Stimulated activated CD8-positive, alpha-beta memory T cell treated with anti-CD3 and anti-CD28 coated beads, Interleukin-12 subunit alpha, Interleukin-12 subunit beta, amount 100 ng/mL, for 4 hours (primary cell): ENCODE data around the gene STUB1.

ENCODE experiments used
- DNase-seq: peaks from one replicate; pipeline ENCODE4 v3.0.0-alpha.2; 2020; ENCODE audit warnings: low read depth

Gene STUB1

DNA sequence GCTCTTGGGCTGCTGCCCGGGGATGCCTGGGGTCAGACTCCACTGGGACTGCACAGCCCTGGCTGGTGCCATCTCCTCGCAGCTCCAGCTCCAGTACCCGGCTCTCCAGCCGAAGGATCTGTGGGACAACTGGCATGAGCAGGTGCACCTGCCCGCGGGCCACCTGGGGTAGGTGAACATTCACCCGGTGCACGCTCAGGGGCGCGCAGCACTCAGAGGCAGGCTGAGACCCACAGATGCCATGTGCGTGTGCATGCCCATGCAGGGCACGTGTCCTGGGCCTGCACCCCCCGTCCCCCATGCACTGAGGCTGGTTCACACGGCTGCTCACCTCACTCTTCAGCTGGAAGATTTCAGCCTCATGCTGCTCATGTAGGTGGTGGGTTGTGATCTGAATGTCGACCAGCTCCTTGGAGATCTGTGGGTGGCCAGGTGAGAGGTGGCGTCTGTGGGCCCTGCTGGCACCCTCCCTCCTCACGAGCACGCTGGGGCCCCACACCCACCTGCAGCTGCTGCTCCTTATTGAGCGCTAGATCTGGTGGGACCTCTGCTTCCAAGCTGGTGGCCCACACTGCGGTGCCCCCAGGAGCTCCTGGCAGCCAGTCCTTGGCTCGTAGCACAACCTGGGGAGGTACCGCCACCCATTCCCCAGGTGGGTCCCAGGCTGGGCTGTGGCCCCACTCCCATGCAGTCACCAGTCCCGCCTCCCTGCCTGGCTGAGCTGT lies 45.4 kb downstream of the STUB1 start:
- no peak for DNase-seq

DNA sequence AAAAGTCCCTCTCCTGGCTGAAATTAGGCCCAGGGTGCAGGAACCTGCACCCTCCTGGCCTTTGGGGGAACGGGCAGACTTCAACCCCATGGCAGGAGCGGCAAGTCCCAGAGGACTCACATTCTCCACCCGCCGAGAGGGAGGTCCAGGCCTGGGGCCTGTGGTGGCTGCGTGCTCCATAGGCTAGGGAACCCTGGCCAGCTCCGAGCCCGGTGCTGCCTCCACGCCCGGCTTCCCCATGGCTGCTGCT lies 45.9 kb downstream of the STUB1 start:
- DNase-seq: no peak

- peak; percentile 56 for DNase-seq
These were observed 46.5 kb downstream of the STUB1 start, which contains the start of the genes CCDC78 and HAGHL for GRCh38 chr16:726438-727290. Gene CCDC78, minus strand, starts transcription at chr16:726443. Its CDS starts 76 bp downstream, at chr16:726367. Gene HAGHL, plus strand, starts transcription at chr16:727106. Its CDS starts 404 bp downstream, at chr16:727510.

DNA sequence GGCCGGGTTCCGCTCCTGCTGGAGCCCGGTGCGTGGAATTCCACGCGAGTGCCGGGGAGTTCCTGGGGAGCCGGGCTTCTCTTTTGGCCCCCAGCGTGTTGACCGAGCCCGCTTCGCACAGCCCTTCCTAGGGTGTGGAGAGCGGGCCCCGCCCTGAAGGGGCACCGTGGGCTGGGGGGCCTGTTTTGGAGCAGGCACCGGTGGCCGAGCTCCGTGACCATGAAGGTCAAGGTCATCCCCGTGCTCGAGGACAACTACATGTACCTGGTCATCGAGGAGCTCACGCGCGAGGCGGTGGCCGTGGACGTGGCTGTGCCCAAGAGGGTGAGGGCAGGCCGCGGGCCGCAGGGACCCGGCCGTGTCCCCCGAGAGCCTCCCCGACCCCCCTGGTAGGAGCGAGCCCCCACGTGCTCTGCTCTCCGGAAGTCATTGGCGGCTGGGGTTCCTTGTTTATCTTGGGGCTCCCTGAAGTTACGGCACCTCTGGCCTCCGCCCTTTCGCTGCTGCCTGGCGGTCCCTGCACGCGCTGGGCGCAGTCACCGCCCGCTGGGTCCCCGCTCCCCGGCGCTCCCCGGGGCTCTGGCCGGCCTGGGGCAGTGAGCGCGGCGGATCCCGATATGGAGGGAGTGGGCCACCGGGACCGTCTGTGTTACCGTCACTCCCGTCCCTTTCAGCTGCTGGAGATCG lies 47.2 kb downstream of the STUB1 start:
- DNase-seq: no peak

GRCh38 chr16:728131-728889 lies 48.1 kb downstream of the STUB1 start:
- DNase-seq: peak; percentile 53

DNA sequence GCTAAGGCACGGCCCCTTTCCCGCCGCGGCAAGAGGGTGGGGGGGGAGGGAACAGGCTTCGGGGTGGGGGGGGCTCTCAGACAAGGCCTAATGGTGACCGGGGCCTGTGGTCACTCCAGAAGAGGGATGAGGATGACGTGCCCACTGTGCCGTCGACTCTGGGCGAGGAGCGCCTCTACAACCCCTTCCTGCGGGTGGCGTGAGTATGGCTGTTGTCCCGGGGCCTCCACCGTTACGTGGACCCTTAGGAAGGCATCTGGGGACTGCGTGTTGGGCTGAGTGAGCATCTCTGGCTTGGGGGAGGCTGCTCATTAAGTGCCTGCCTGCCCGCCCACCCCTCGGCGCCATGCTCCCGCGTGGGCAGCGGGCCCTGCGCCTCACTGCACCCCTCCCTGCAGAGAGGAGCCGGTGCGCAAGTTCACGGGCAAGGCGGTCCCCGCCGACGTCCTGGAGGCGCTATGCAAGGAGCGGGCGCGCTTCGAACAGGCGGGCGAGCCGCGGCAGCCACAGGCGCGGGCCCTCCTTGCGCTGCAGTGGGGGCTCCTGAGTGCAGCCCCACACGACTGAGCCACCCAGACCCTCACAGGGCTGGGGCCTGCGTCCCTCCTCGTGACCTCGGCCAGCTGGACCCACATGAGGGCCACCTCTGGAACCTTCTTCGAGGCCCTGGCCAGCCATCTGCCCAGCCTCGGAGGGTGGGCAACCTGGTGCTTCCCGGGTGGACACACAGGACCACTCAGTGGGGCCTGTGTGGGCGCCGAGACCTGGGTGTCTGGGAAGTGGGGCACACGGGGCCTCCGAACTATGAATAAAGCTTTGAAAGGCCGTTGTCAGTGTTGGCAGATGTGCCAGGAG lies 48.9 kb downstream of the STUB1 start:
- no peak for DNase-seq

GRCh38 chr16:729768-730665 lies 49.8 kb downstream of the STUB1 start:
- DNase-seq: no peak

GRCh38 chr16:730666-731509 lies 50.7 kb downstream of the STUB1 start:
- no peak for DNase-seq

DNA sequence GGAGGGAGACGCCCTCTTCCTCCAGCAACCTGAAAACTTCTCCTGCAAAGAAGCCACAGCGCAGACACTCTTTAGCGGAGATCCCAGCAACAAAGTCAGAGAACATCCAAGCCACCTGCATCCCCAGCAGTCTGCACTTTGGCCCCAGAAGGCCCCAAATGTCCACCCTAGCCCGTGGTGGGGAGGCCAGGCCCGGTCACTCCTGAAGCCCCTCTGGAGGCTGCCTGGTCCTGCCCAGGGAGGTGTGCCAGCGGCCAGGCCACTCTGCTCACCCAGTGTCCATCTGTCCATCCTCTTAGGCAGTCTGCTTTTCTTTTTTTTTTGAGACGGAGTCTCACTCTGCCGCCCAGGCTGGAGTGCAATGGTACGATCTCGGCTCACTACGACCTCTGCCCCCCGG lies 52.1 kb downstream of the STUB1 start:
- DNase-seq: no peak
